ENCODE data around the gene SLC9C1. TPM values are rescaled to one million over a fixed set of nuclear protein-coding genes. Genes with fewer than 3 reads are reported as not detected.

SLC9C1 gene
- total RNA-seq, 1 donor from 2014 or later, result not detected

- ATAC-seq (no peak), DNase-seq (no peak)
- TF ChIP-seq CTCF (IDR thresholded peaks at IDR 0.05), result no peak
- peaks cover 9% of the 10 kb centered on the region for H3K36me3 ChIP-seq
- H3K27ac ChIP-seq, result no peak overlapping the region
- no peaks in the 10 kb centered on the region for H3K9me3 ChIP-seq
- peaks cover 8% of the 10 kb centered on the region for H3K4me1 ChIP-seq
- intact Hi-C loops (cut with DNase I), result no loop called here
- no peaks in the 10 kb centered on the region for H3K27me3 ChIP-seq (ENCODE audit: low read depth)
- no peak overlapping the region for H3K4me3 ChIP-seq
These were observed 178.8 kb downstream of the SLC9C1 start for GRCh38 chr3:112115161-112115739.

GRCh38 chr3:112114576-112115160, 179.3 kb downstream of the SLC9C1 start:
- DNase-seq, result no peak
- peaks cover 2% of the 10 kb centered on the region for H3K4me1 ChIP-seq
- no peak overlapping the region for H3K4me3 ChIP-seq
- no peaks in the 10 kb centered on the region for H3K27me3 ChIP-seq (ENCODE audit: low read depth)
- intact Hi-C loops (cut with DNase I), result no loop called here
- no peaks in the 10 kb centered on the region for H3K9me3 ChIP-seq
- H3K27ac ChIP-seq, result no peak overlapping the region
- peaks cover 9% of the 10 kb centered on the region for H3K36me3 ChIP-seq
- TF ChIP-seq CTCF (IDR thresholded peaks at IDR 0.05), result no peak
- no peak for ATAC-seq

GRCh38 chr3:112111785-112112402, 182.1 kb downstream of the SLC9C1 start:
- H3K4me3 ChIP-seq, result no peak overlapping the region
- H3K9me3 ChIP-seq, result no peaks in the 10 kb centered on the region
- H3K36me3 ChIP-seq, result peaks cover 9% of the 10 kb centered on the region
- TF ChIP-seq CTCF (IDR thresholded peaks at IDR 0.05), result peak; percentile 70
- intact Hi-C loops (cut with DNase I), result no loop called here
- no peak overlapping the region for H3K27ac ChIP-seq
- no peaks in the 10 kb centered on the region for H3K4me1 ChIP-seq
- ATAC-seq, result peak; percentile 82 to 86
- DNase-seq, result no peak
- no peaks in the 10 kb centered on the region for H3K27me3 ChIP-seq (ENCODE audit: low read depth)

GRCh38 chr3:112109322-112109721, 184.7 kb downstream of the SLC9C1 start:
- H3K4me1 ChIP-seq, result no peaks in the 10 kb centered on the region
- no peak for DNase-seq
- H3K27ac ChIP-seq, result no peak overlapping the region
- no peak for TF ChIP-seq CTCF (IDR thresholded peaks at IDR 0.05)
- ATAC-seq, result no peak
- H3K4me3 ChIP-seq, result no peak overlapping the region
- intact Hi-C loops (cut with DNase I), result no loop called here
- H3K36me3 ChIP-seq, result peaks cover 9% of the 10 kb centered on the region
- no peaks in the 10 kb centered on the region for H3K9me3 ChIP-seq
- no peaks in the 10 kb centered on the region for H3K27me3 ChIP-seq (ENCODE audit: low read depth)

- intact Hi-C loops (cut with DNase I), result no loop called here
- no peaks in the 10 kb centered on the region for H3K4me1 ChIP-seq
- H3K27ac ChIP-seq, result no peak overlapping the region
- H3K4me3 ChIP-seq, result no peak overlapping the region
- no peaks in the 10 kb centered on the region for H3K27me3 ChIP-seq (ENCODE audit: low read depth)
- DNase-seq (no peak), ATAC-seq (no peak)
- H3K9me3 ChIP-seq, result no peaks in the 10 kb centered on the region
- TF ChIP-seq CTCF (IDR thresholded peaks at IDR 0.05), result no peak
- H3K36me3 ChIP-seq, result no peaks in the 10 kb centered on the region
These were observed 189.2 kb downstream of the SLC9C1 start for GRCh38 chr3:112104774-112105173.
